CD4-positive, alpha-beta T cell (primary cell): ENCODE data around the gene AFF3. TPM values are rescaled to one million over a fixed set of nuclear protein-coding genes. Genes with fewer than 3 reads are reported as not detected.
"Not testable (repeated sequence)": the region's sequence is repeated elsewhere in the genome, so short reads cannot be mapped to it uniquely, and the experiment has no call there.

Experiments
- ATAC-seq: fragments of 200-7000 bp; cut with Tn5 transposase; one replicate; pipeline ENCODE4 v1.10.0; 2022; ENCODE audit warnings: mild to moderate bottlenecking; ENCODE audit not compliant: poor library complexity
- CTCF ChIA-PET: fragments of 350-600 bp; sonication (Branson Sonifier 250); formaldehyde crosslinking; loops from one replicate; lab custom pipeline; 2021; ENCODE audit warnings: antibody characterized with exemption, inconsistent platforms; lab: Charles Lee
- POLR2A ChIA-PET: fragments of 350-600 bp; sonication (Branson Sonifier 250); formaldehyde crosslinking; loops from one replicate; lab custom pipeline; 2021; ENCODE audit warnings: antibody characterized with exemption, inconsistent platforms; lab: Charles Lee
- DNase-seq, 14 experiments: peaks; one replicate each; pipeline ENCODE4 v3.0.0-alpha.2; 2013 to 2020; ENCODE audit warnings: mixed read lengths in 2 of 14
- H3K27ac ChIP-seq, 2 donors: one replicate each; pipeline versions ENCODE4 v1.5.1 to v1.7.0; 2013; ENCODE audit warnings: low read length in 2 of 2, low read depth in 1 of 2, mild to moderate bottlenecking in 1 of 2
- H3K27me3 ChIP-seq, 2 experiments: 1 replicate in 1 of 2; 2 replicates in 1 of 2; pipeline versions ENCODE4 v1.6.1 to v1.7.0; 2013; ENCODE audit warnings: low read length in 2 of 2, control low read depth in 1 of 2, mild to moderate bottlenecking in 1 of 2, moderate library complexity in 1 of 2; ENCODE audit not compliant: insufficient read depth in 2 of 2, control insufficient read depth in 1 of 2
- H3K36me3 ChIP-seq: one replicate; pipeline ENCODE4 v1.6.1; 2013; ENCODE audit warnings: low read length, control low read depth; ENCODE audit not compliant: insufficient read depth
- H3K4me1 ChIP-seq: one replicate; pipeline ENCODE4 v1.6.1; 2013; ENCODE audit warnings: low read length, control low read depth; ENCODE audit not compliant: insufficient read depth
- H3K4me3 ChIP-seq: one replicate; pipeline ENCODE4 v1.5.1; 2013; ENCODE audit warnings: mild to moderate bottlenecking, low read length, moderate library complexity
- H3K9me3 ChIP-seq, 2 experiments: 1 replicate in 1 of 2; 2 replicates in 1 of 2; pipeline versions ENCODE4 v1.6.1 to v1.7.0; 2013; ENCODE audit warnings: low read length in 2 of 2, mild to moderate bottlenecking in 2 of 2, control low read depth in 1 of 2, moderate library complexity in 1 of 2; ENCODE audit not compliant: control insufficient read depth in 1 of 2, insufficient read depth in 1 of 2
- H3K27ac Mint-ChIP-seq: one replicate; pipeline ENCODE4 v1.8.0; 2020; ENCODE audit warnings: mixed read lengths
- H3K27me3 Mint-ChIP-seq: one replicate; pipeline ENCODE4 v1.8.0; 2021; ENCODE audit warnings: mixed read lengths
- H3K36me3 Mint-ChIP-seq: one replicate; pipeline ENCODE4 v1.8.0; 2021; ENCODE audit warnings: low read depth, mixed read lengths
- H3K4me1 Mint-ChIP-seq: one replicate; pipeline ENCODE4 v1.8.0; 2021; ENCODE audit warnings: low read depth, mixed read lengths
- H3K4me3 Mint-ChIP-seq: one replicate; pipeline ENCODE4 v1.8.0; 2020; ENCODE audit warnings: mild to moderate bottlenecking, mixed read lengths
- H3K9me3 Mint-ChIP-seq: one replicate; pipeline ENCODE4 v1.8.0; 2020; ENCODE audit warnings: mixed read lengths
- CTCF ChIP-seq: fragments of 200-600 bp; IDR thresholded peaks from one replicate; pipeline ENCODE4 v1.8.0; 2022; ENCODE audit warnings: antibody characterized with exemption, mild to moderate bottlenecking
- intact Hi-C, 2 experiments: fragments of 100-400 bp; cut with DNase I in 1 of 2; cut with micrococcal nuclease in 1 of 2; formaldehyde crosslinking; loops; one replicate each; pipeline versions ENCODE4 v1.15.1 to v1.9.0; 2023 to 2025; cut with DNase I, micrococcal nuclease
- total RNA-seq, 174 experiments: library from RNA in 2 of 174; stranded (reverse) in 2 of 174; gene quantifications; one replicate each; pipeline ENCODE4 v1.2.3 and lab custom pipeline; 2021 to 2026

AFF3 gene
- total RNA-seq, 2 experiments from 2014 or later: 15.4 to 15.7 TPM

GRCh38 chr2:100082302-100082978 lies 60.0 kb downstream of the AFF3 start:
- H3K4me3 ChIP-seq, intact Hi-C loops, CTCF ChIA-PET, H3K27me3 ChIP-seq, H3K4me1 Mint-ChIP-seq, H3K4me1 ChIP-seq, H3K36me3 ChIP-seq, ATAC-seq, POLR2A ChIA-PET, H3K36me3 Mint-ChIP-seq, H3K27me3 Mint-ChIP-seq, DNase-seq, H3K27ac ChIP-seq, H3K9me3 ChIP-seq, H3K27ac Mint-ChIP-seq, H3K9me3 Mint-ChIP-seq, H3K4me3 Mint-ChIP-seq: not testable (repeated sequence)

GRCh38 chr2:100077935-100078334 lies 64.5 kb downstream of the AFF3 start:
- Histone ChIP-seq H3K36me3 (no peaks in the 10 kb centered on the region), H3K27ac (no peak overlapping the region)
- CTCF ChIA-PET: no interaction called here

GRCh38 chr2:100077456-100077855 lies 64.9 kb downstream of the AFF3 start:
- DNase-seq: no peak
- H3K4me3 Mint-ChIP-seq: no peak overlapping the region
- no peaks in the 10 kb centered on the region for H3K9me3 Mint-ChIP-seq
- peaks cover 6% of the 10 kb centered on the region for H3K4me1 Mint-ChIP-seq
- Histone ChIP-seq H3K4me1 (no peaks in the 10 kb centered on the region), H3K27ac (no peak overlapping the region), H3K36me3 (no peaks in the 10 kb centered on the region), H3K4me3 (no peak overlapping the region), H3K9me3 (no peaks in the 10 kb centered on the region), H3K27me3 (no peaks in the 10 kb centered on the region)
- H3K27ac Mint-ChIP-seq: no peak overlapping the region
- intact Hi-C loops: no loop called here
- no peak for TF ChIP-seq CTCF
- POLR2A ChIA-PET: no interaction called here
- no peak for ATAC-seq
- CTCF ChIA-PET: no interaction called here
- H3K36me3 Mint-ChIP-seq: no peaks in the 10 kb centered on the region
- H3K27me3 Mint-ChIP-seq: no peaks in the 10 kb centered on the region

More at GRCh38 chr2:100077935-100078334, 64.5 kb downstream of the AFF3 start:
- no peaks in the 10 kb centered on the region for H3K4me1 ChIP-seq
- POLR2A ChIA-PET: no interaction called here
- TF ChIP-seq CTCF: no peak
- H3K4me3 ChIP-seq: no peak overlapping the region
- H3K27me3 ChIP-seq: no peaks in the 10 kb centered on the region
- H3K9me3 Mint-ChIP-seq: no peaks in the 10 kb centered on the region
- peaks cover under 1% of the 10 kb centered on the region for H3K4me1 Mint-ChIP-seq
- no peaks in the 10 kb centered on the region for H3K9me3 ChIP-seq
- no peaks in the 10 kb centered on the region for H3K27me3 Mint-ChIP-seq
- no peaks in the 10 kb centered on the region for H3K36me3 Mint-ChIP-seq
- ATAC-seq (no peak), DNase-seq (no peak)
- intact Hi-C loops: no loop called here
- H3K4me3 Mint-ChIP-seq: no peak overlapping the region
- no peak overlapping the region for H3K27ac Mint-ChIP-seq

- H3K27ac Mint-ChIP-seq: no peak overlapping the region
- H3K36me3 ChIP-seq: no peaks in the 10 kb centered on the region
- no peaks in the 10 kb centered on the region for H3K27me3 Mint-ChIP-seq
- no peak for TF ChIP-seq CTCF
- H3K27me3 ChIP-seq: no peaks in the 10 kb centered on the region
- H3K4me1 ChIP-seq: no peaks in the 10 kb centered on the region
- H3K4me1 Mint-ChIP-seq: peaks cover 17% of the 10 kb centered on the region
- H3K4me3 Mint-ChIP-seq: no peak overlapping the region
- H3K9me3 ChIP-seq: no peaks in the 10 kb centered on the region
- ChIA-PET POLR2A (no interaction called here), CTCF (no interaction called here)
- H3K4me3 ChIP-seq: no peak overlapping the region
- DNase-seq: no peak
- no peaks in the 10 kb centered on the region for H3K36me3 Mint-ChIP-seq
- no peak for ATAC-seq
- no peak overlapping the region for H3K27ac ChIP-seq
- no peaks in the 10 kb centered on the region for H3K9me3 Mint-ChIP-seq
- intact Hi-C loops: no loop called here
Measured at GRCh38 chr2:100075532-100075931, 66.9 kb downstream of the AFF3 start.
